H9 (cell line): ENCODE data around the gene TBL3. TPM values are rescaled to one million over a fixed set of nuclear protein-coding genes. Genes with fewer than 3 reads are reported as not detected.

ENCODE experiments used
- DNase-seq: peaks from one replicate; pipeline ENCODE4 v3.0.0-alpha.2; 2017
- H2AFZ ChIP-seq: one replicate; pipeline ENCODE4 v1.6.1; 2013; ENCODE audit warnings: mild to moderate bottlenecking, low read length, control low read depth, moderate library complexity
- H2AK5ac ChIP-seq: 2 replicates; pipeline ENCODE4 v1.6.1; 2013; ENCODE audit warnings: low read length, control low read depth, mixed read lengths; ENCODE audit not compliant: insufficient read length
- H2BK120ac ChIP-seq: one replicate; pipeline ENCODE4 v1.6.1; 2013; ENCODE audit warnings: low read depth, mild to moderate bottlenecking, low read length, control low read depth, inconsistent platforms; ENCODE audit not compliant: poor library complexity, severe bottlenecking
- H2BK12ac ChIP-seq: 2 replicates; pipeline ENCODE4 v1.6.1; 2013; ENCODE audit warnings: low read length, control low read depth, mixed read lengths, low read depth; ENCODE audit not compliant: insufficient read length
- H2BK15ac ChIP-seq: 2 replicates; pipeline ENCODE4 v1.6.1; 2013; ENCODE audit warnings: low read depth, low read length, control low read depth
- H2BK20ac ChIP-seq: one replicate; pipeline ENCODE4 v1.6.1; 2013; ENCODE audit warnings: low read depth, mild to moderate bottlenecking, low read length, control low read depth, inconsistent platforms; ENCODE audit not compliant: poor library complexity, severe bottlenecking
- H2BK5ac ChIP-seq: 2 replicates; pipeline ENCODE4 v1.6.1; 2013; ENCODE audit warnings: low read length, control low read depth, mixed read lengths; ENCODE audit not compliant: insufficient read length
- H3K14ac ChIP-seq: 2 replicates; pipeline ENCODE4 v1.6.1; 2013; ENCODE audit warnings: low read length, control low read depth; ENCODE audit not compliant: insufficient read depth
- H3K18ac ChIP-seq: 2 replicates; pipeline ENCODE4 v1.6.1; 2013; ENCODE audit warnings: low read depth, mild to moderate bottlenecking, mixed read lengths, low read length, control low read depth; ENCODE audit not compliant: insufficient read length
- H3K23ac ChIP-seq: 2 replicates; pipeline ENCODE4 v1.6.1; 2013; ENCODE audit warnings: low read length, control low read depth, mixed read lengths, low read depth; ENCODE audit not compliant: insufficient read length
- H3K23me2 ChIP-seq: 2 replicates; pipeline ENCODE4 v1.6.1; 2013; ENCODE audit warnings: low read depth, mild to moderate bottlenecking, mixed read lengths, low read length, control low read depth; ENCODE audit not compliant: insufficient read length, poor library complexity, severe bottlenecking
- H3K27ac ChIP-seq: 2 replicates; pipeline ENCODE4 v1.5.1; 2013; ENCODE audit warnings: low read length, control low read depth, mixed read lengths, low read depth; ENCODE audit not compliant: insufficient read length
- H3K27me3 ChIP-seq: 2 replicates; pipeline ENCODE4 v1.6.1; 2013; ENCODE audit warnings: low read length, control low read depth, inconsistent platforms; ENCODE audit not compliant: insufficient read depth
- H3K4ac ChIP-seq: 2 replicates; pipeline ENCODE4 v1.6.1; 2013; ENCODE audit warnings: low read depth, mild to moderate bottlenecking, control low read depth, inconsistent platforms, low read length, moderate library complexity
- H3K4me1 ChIP-seq: 2 replicates; pipeline ENCODE4 v1.6.1; 2013; ENCODE audit warnings: low read length, control low read depth, inconsistent platforms; ENCODE audit not compliant: insufficient read depth
- H3K4me2 ChIP-seq: 2 replicates; pipeline ENCODE4 v1.6.1; 2013; ENCODE audit warnings: low read length, control low read depth, mixed read lengths; ENCODE audit not compliant: insufficient read length, insufficient read depth
- H3K56ac ChIP-seq: 2 replicates; pipeline ENCODE4 v1.6.1; 2013; ENCODE audit warnings: low read depth, mild to moderate bottlenecking, mixed read lengths, low read length, control low read depth; ENCODE audit not compliant: insufficient read length
- H3K79me1 ChIP-seq: 2 replicates; pipeline ENCODE4 v1.6.1; 2013; ENCODE audit warnings: low read depth, mild to moderate bottlenecking, moderate library complexity, low read length, control low read depth, inconsistent platforms; ENCODE audit not compliant: insufficient read depth, poor library complexity, severe bottlenecking
- H3K79me2 ChIP-seq: 2 replicates; pipeline ENCODE4 v1.6.1; 2013; ENCODE audit warnings: low read length, control low read depth, inconsistent platforms; ENCODE audit not compliant: insufficient read depth
- H3K9ac ChIP-seq: 2 replicates; pipeline ENCODE4 v1.6.1; 2013; ENCODE audit warnings: low read length, control low read depth, mixed read lengths; ENCODE audit not compliant: insufficient read length; ENCODE audit errors: extremely low read depth
- H3K9me3 ChIP-seq: one replicate; pipeline ENCODE4 v1.6.1; 2013; ENCODE audit warnings: low read depth, low read length, inconsistent platforms; ENCODE audit not compliant: control insufficient read depth
- H3T11ph ChIP-seq: one replicate; pipeline ENCODE4 v1.6.1; 2013; ENCODE audit warnings: mild to moderate bottlenecking, low read length, control low read depth, inconsistent platforms
- H4K20me1 ChIP-seq: one replicate; pipeline ENCODE4 v1.6.1; 2013; ENCODE audit not compliant: control insufficient read depth, insufficient read length, insufficient read depth
- H4K5ac ChIP-seq: 2 replicates; pipeline ENCODE4 v1.6.1; 2013; ENCODE audit warnings: low read depth, mild to moderate bottlenecking, mixed read lengths, low read length, control low read depth; ENCODE audit not compliant: insufficient read length
- H4K8ac ChIP-seq: replicated peaks from 2 replicates; pipeline ENCODE4 v1.6.1; 2013; ENCODE audit warnings: low read length, control low read depth, mixed read lengths, low read depth; ENCODE audit not compliant: insufficient read length
- H4K91ac ChIP-seq: 2 replicates; pipeline ENCODE4 v1.6.1; 2013; ENCODE audit warnings: low read depth, mild to moderate bottlenecking, moderate library complexity, mixed read lengths, low read length, control low read depth; ENCODE audit not compliant: insufficient read length
- H3K27ac Mint-ChIP-seq, 3 experiments: 2 replicates in 2 of 3; 3 replicates in 1 of 3; pipeline ENCODE4 v1.8.0; 2020 to 2021; ENCODE audit warnings: mixed read lengths in 3 of 3, mild to moderate bottlenecking in 1 of 3, moderate library complexity in 1 of 3
- H3K27me3 Mint-ChIP-seq: 2 replicates; pipeline ENCODE4 v1.8.0; 2021; ENCODE audit warnings: low read depth, mild to moderate bottlenecking, moderate library complexity, mixed read lengths
- H3K36me3 Mint-ChIP-seq, 3 experiments: 2 replicates in 2 of 3; 3 replicates in 1 of 3; pipeline ENCODE4 v1.8.0; 2020 to 2021; ENCODE audit warnings: low read depth in 3 of 3, mixed read lengths in 3 of 3; ENCODE audit not compliant: insufficient read depth in 1 of 3
- H3K4me1 Mint-ChIP-seq, 2 experiments: 2 replicates each; pipeline ENCODE4 v1.8.0; 2020; ENCODE audit warnings: mixed read lengths in 2 of 2
- H3K4me3 Mint-ChIP-seq, 2 experiments: 2 replicates in 1 of 2; 3 replicates in 1 of 2; pipeline ENCODE4 v1.8.0; 2020 to 2021; ENCODE audit warnings: mild to moderate bottlenecking in 2 of 2, mixed read lengths in 2 of 2, moderate library complexity in 1 of 2
- H3K9me3 Mint-ChIP-seq, 2 experiments: 2 replicates in 1 of 2; 3 replicates in 1 of 2; pipeline ENCODE4 v1.8.0; 2020; ENCODE audit warnings: mild to moderate bottlenecking in 2 of 2, mixed read lengths in 2 of 2, moderate library complexity in 1 of 2
- WGBS: extraction: QIAGEN DNeasy Blood & Tissue Kit; methylation state at CpG from one replicate; pipeline ENCODE4 v1.1.7; 2013; ENCODE audit warnings: missing lambda C conversion rate, low lambda C conversion rate, mixed read lengths; ENCODE audit not compliant: insufficient read length; ENCODE audit errors: extremely low coverage; 5-methylcytosine and 5-hydroxymethylcytosine counted together
- total RNA-seq: library from RNA; stranded (reverse); gene quantifications from 2 replicates; pipeline ENCODE4 v1.2.1, GENCODE V29; 2021
- TF ChIP-seq, protein P1 (sequence below): fragments of 200-600 bp; sonication (generic); conservative IDR thresholded peaks from 3 replicates; pipeline ENCODE4 v1.8.0; 2021; ENCODE audit warnings: antibody characterized with exemption, mild to moderate bottlenecking

TBL3 gene
- total RNA-seq, 1 experiment from 2014 or later, result 54.0 TPM

DNA sequence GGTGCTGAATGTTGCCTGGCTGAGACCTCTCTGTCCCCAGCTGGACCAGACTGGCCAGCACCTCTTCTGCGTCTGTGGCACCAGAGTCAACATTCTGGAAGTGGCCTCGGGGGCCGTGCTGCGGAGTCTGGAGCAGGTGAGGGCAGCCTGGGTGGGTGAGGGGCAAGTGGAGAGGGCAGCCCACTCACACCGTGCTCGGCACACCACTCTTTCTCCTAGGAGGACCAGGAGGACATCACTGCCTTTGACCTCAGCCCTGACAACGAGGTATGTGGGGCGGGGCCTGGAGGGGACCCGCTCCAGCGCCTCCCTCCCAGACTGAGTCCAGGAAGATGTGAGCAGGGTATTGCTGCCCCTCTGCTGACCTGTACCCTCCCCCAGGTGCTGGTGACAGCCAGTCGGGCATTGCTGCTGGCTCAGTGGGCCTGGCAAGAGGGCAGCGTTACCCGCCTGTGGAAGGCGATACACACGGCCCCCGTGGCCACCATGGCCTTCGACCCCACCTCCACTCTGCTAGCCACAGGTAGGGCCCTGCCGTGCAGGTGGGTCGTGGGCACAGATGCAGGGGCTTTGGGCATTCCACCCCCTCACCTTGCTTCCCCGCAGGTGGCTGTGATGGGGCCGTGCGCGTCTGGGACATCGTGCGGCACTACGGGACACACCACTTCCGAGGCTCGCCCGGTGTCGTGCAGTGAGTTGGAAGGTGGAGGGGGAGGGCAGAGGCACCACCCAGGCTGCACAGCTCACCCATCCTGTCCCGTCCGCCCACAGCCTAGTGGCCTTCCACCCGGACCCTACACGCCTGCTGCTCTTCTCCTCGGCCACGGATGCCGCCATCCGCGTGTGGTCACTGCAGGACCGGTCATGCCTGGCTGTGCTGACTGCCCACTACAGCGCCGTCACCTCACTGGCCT is 2.6 kb downstream of the TBL3 start:
- no peak overlapping the region for H2AFZ ChIP-seq
- H4K8ac ChIP-seq, result no peak overlapping the region
- Mint-ChIP-seq H3K27me3 (peaks cover under 1% of the 10 kb centered on the region; the same call in 1 of the 2 replicates), H3K27ac (no peak overlapping the region; a peak in 1 of 7 replicates), H3K4me3 (peak overlapping the region; percentile 22 to 53; a peak in 3 of 5 replicates), H3K4me1 (peaks cover 8 to 14% of the 10 kb centered on the region in 2 experiments), H3K36me3 (peaks cover 10 to 27% (median 25%) of the 10 kb centered on the region in 3 experiments), H3K9me3 (no peaks in the 10 kb centered on the region; a peak in 1 of 5 replicates)
- H3K18ac ChIP-seq, result no peak overlapping the region
- no peak overlapping the region for H2AK5ac ChIP-seq
- H3K23me2 ChIP-seq, result peaks cover 9% of the 10 kb centered on the region
- H3K23ac ChIP-seq, result no peak overlapping the region
- H3K27me3 ChIP-seq, result no peaks in the 10 kb centered on the region
- H2BK5ac ChIP-seq, result no peak overlapping the region
- WGBS, result no CpG with 5 or more reads among the region's 42 CpGs
- no peak for DNase-seq
- no peak overlapping the region for H4K5ac ChIP-seq
- no peak overlapping the region for H3K4me2 ChIP-seq
- no peak overlapping the region for H2BK15ac ChIP-seq
- no peak overlapping the region for H4K91ac ChIP-seq
- no peak overlapping the region for H3K27ac ChIP-seq
- no peak overlapping the region for H3K56ac ChIP-seq
- H2BK12ac ChIP-seq, result no peak overlapping the region
- TF ChIP-seq, protein P1, sequence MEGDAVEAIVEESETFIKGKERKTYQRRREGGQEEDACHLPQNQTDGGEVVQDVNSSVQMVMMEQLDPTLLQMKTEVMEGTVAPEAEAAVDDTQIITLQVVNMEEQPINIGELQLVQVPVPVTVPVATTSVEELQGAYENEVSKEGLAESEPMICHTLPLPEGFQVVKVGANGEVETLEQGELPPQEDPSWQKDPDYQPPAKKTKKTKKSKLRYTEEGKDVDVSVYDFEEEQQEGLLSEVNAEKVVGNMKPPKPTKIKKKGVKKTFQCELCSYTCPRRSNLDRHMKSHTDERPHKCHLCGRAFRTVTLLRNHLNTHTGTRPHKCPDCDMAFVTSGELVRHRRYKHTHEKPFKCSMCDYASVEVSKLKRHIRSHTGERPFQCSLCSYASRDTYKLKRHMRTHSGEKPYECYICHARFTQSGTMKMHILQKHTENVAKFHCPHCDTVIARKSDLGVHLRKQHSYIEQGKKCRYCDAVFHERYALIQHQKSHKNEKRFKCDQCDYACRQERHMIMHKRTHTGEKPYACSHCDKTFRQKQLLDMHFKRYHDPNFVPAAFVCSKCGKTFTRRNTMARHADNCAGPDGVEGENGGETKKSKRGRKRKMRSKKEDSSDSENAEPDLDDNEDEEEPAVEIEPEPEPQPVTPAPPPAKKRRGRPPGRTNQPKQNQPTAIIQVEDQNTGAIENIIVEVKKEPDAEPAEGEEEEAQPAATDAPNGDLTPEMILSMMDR, result no peak
- no peak overlapping the region for H3T11ph ChIP-seq
- no peaks in the 10 kb centered on the region for H3K4me1 ChIP-seq
- no peaks in the 10 kb centered on the region for H4K20me1 ChIP-seq
- H2BK120ac ChIP-seq, result no peak overlapping the region
- no peaks in the 10 kb centered on the region for H3K9me3 ChIP-seq
- H3K9ac ChIP-seq, result no peak overlapping the region
- H2BK20ac ChIP-seq, result no peak overlapping the region
- peaks cover 6% of the 10 kb centered on the region; the same call in 1 of the 2 replicates for H3K79me2 ChIP-seq
- H3K14ac ChIP-seq, result no peak overlapping the region; the same call in 1 of the 2 replicates
- no peak overlapping the region for H3K4ac ChIP-seq
- peaks cover 5% of the 10 kb centered on the region for H3K79me1 ChIP-seq
